ENCODE data around the gene KIAA1549.
"Not testable (repeated sequence)": the region's sequence is repeated elsewhere in the genome, so short reads cannot be mapped to it uniquely, and the experiment has no call there.

KIAA1549 gene

DNA sequence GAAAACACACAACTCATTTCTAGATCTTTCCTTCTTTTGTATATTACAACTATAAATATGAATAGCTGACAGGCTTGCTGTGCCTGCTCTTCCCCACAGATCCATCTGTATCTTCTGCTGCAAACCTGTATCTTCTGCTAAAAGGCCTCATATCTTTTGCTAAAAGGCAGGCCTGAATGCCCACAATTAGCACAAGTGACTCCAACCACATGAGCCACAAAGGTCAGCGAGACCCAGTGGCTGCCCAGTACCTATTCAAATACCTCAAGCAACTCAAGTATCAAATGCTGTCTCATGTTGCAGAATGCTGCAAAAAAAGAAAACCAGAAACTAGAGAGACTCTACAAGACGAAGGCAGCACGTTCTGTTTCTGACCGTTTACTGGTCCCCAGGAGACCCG, 128.7 kb downstream of the KIAA1549 start:
- no peak for DNase-seq (ENCODE audit: low spot score)

DNA sequence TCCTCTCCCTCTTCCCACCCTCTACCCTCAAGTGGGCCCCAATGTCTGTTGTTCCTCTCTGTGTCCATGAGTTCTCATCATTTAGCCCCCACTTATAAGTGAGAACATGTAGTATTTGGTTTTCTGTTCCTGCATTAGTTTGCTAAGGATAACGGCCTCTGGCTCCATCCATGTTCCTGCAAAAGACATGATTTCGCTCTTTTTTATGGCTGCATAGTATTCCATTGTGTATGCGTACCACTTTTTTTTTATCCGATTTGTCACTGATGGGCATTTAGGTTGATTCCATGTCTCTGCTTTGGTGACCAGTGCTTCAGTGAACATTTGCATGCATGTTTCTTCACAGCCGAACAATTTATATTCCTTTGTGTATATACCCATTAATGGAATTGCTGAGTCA, 131.5 kb downstream of the KIAA1549 start:
- no peak for DNase-seq (ENCODE audit: low spot score)

DNA sequence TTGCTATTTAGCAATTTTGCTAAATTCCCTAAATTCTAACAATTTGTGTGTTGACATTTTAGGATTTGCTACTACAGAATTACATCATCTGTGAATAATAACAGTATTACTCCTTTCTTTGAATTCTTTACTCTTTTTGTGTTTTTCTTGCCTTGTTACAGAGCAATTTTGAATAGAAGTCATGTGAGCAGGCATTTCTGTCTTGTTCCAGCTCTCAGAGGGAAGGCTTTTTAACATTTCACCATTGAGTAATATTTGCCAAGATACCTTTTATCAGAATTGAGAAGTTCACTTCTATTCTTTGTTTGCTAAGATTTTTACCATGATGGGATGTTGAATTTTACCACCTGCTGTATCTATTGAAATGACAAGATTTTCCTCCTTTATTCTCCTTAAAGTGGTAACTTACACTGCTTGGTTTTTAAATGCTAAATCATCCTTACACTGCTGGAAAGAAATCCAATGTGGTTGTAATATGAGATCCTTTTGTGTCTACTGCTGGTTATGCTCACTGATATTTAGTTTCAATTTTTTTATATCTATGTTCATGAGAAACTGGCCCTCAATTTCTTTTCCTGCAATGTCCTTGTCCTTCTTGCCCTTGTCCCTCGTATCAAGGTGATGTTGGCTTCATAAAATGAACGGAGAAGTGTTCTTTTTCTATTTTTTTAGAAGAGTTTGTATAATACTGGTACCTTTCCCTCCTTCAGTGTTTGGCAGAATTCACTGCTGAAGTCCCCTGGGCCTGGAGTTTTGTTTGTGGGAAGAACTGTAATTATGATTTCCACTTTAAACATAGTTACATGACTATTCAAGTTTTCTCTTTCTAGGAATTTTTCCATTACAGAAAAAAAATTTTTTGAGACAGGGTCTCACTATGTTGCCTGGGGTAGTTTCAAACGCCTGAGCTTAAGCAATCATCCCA, 132.9 kb downstream of the KIAA1549 start:
- DNase-seq (ENCODE audit: low spot score) = no peak

DNA sequence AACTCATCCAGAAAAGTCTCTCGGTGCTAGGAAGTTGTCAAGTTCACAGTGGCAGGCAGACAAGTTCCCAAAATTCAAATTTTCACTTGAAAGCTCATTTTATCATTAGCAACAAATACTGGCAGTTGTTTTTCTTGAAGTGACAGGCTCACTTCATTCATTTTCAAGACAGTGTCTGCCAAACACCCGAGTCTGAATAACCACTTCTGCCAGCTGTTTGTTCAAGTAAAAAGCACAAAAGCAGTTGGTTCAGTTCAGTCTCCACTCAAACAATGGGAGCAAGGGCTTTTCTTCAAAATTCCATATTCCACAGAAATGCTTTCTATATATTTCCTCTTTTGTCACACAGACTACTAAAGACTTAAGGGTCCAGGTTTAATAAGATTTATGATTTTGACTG, 135.5 kb downstream of the KIAA1549 start:
- no peak for DNase-seq (ENCODE audit: low spot score)

DNA sequence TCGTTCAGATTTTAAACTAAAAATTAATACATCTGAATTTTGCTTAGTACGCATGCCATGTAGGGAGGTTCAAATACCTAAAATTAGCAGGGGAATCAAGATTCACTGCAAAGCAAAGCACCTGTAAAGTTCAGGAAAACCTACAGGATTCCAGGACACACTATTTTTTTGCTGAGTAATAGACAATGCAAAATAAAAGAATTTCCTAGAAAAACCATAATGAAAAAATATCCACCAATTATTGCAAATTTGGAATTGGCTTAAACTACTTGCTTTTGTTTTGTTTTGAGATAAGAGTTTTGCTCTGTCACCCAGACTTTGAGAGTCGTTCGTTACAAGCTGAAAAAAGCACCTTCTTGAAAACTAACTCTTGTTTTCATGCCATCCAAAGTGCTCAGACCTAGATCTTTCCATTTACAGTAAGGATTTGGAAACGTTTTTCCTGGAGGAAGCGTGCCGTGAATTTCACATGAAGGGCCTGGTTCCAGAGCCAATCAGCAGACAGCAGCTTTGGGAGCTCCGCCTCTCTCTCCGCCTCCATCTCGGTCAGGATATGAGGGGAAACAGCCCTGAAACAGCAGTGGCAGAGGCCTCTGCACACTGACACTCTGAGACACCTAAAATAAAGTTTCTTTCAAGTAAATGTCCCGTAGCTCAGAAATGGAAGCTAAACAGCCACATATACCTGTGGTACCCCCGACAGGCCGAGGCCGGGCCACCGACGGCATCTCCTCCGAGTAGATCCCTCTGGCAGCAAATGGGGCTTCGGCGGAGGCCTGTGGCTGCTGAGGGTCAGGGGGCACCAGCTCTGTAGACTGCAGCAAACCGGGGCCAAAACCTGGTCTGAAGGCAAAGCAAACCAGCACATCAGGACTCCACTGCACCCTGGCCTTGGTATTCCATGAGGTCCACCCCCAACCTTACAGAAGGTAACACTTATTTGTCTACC, 137.3 kb downstream of the KIAA1549 start:
- no peak for DNase-seq (ENCODE audit: low spot score)

DNA sequence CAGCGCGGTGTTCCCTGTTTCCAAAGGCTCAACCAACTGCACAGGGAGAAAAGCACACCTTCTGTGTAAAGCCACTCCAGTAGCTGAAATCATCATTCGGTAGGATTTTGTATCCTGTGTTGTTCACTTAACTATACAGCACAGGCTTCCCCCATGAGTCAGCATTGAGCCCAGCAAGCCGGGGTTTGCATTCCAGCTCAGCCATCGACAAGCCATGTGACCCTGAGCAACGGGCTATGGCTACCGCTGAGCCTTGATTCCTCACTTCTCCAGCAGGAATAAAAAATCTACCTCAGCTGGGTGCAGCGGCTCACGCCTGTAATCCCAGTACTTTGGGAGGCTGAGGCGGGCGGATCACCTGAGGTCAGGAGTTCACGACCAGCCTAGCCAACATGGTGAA, 139.1 kb downstream of the KIAA1549 start:
- no peak for DNase-seq (ENCODE audit: low spot score)

DNA sequence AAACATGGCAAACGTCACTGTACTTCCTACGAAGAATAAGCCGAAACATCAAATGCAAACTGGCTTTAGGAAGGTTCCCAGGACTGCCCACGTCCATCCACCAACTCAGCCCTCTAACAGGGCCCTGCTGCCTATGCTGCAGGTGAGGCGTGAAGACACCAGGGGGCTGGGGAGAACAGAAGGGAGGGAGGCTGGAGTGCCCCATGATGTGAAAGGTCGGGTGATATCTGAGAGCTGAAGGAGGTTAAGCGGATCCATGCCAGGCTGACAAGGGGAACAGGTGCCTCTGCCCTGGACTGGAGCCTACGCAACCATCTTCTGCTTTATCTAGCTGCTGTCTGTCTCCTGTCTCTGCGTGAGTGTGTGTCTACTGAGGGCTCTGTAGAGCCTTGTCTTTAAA, 143.0 kb downstream of the KIAA1549 start:
- DNase-seq (ENCODE audit: low spot score) = no peak

DNA sequence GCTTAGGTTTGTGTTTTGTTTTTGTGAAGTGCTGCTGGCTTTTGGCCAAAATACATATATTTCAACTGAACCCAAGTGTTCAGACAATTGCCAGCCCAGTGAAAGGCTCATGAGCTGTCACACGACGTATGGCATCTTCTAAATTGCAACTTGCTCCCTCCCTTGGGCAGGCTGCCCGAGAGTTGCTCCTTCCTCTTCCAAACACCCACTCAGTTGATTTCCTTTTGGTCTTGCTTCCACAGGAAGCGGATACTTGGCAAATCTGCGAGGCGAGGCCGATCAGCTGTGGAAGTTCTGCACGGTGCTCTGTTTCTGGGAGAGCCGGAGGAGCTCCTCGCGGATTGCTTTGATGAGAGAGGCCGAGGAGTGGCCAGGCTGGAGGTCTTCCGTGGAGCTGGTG, 143.6 kb downstream of the KIAA1549 start:
- DNase-seq (ENCODE audit: low spot score) = no peak

DNA sequence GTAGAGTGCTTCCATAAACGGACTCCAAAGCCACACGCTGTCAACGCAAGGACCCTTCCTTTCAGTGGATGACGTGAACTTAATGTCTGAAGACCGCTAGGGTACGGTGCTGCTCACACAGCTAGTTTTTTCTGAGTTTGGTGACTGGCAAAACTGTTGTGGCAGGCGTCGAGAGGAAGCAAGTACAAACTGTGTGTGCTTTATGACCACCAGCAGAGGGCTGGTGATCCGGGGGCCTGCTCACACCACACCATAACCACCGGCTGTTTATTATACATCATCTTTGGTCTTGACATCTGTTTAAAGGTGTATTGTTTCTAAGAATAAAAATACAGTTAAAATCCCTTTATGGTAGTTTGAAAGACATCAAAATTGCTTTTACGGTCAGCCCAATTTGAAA, 146.1 kb downstream of the KIAA1549 start:
- DNase-seq (ENCODE audit: low spot score) = no peak

DNA sequence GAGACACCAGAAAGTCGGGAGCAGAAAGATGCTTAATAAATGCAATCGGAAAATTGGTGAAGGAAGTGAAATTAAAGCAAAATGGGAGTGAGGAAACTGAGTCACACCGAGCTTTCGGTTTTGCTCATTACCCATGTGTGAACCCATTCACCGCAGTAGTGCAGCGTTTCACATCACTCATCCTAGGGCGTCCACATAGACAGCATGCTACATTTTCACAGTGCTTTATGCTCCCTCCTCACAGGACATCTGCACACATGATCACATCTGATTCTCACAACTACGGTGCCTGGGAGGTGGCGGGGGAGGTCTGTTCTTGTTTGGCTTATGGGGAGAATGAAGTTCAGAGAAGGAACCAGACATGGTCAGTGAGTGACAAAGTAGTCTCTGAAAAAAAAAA, 146.6 kb downstream of the KIAA1549 start:
- no peak for DNase-seq (ENCODE audit: low spot score)

DNA sequence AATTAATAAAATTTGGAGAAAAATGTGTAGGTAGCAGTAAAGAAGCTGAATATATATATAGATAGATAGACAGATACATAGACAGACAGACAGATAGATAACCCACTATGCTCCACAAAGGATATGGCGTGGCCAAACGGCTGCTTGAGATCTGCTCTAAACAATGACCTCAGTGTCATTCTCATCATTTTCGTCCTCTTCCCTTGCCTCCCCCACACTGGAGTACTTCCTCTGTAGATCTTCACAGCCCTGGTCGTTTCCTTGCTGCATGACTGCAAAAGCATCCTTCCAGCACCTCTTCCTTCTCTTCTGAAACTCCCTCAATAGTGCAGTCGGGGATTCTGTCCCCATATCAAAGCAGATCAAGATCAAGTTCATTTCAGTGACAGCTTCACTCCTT, 147.6 kb downstream of the KIAA1549 start:
- DNase-seq (ENCODE audit: low spot score) = no peak

DNA sequence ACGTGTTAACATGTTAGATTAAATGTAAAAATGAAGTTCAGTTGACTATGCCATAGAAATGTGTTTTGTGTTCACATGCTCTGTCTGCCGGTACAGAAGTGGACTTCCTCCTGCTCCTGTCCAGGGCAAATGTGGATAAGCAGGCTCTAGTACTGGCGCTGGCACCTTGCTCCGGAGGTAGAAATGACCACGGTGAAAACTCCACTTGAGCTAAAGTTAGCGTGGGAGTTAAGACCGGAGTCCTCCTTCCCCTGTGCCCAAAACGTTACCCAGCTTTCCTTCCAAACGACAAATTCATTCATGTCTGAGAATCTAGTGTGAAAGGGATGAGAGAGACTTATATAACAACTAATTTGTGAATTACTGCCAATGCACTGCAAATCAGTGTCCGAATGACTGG, 148.2 kb downstream of the KIAA1549 start:
- no peak for DNase-seq (ENCODE audit: low spot score)

DNA sequence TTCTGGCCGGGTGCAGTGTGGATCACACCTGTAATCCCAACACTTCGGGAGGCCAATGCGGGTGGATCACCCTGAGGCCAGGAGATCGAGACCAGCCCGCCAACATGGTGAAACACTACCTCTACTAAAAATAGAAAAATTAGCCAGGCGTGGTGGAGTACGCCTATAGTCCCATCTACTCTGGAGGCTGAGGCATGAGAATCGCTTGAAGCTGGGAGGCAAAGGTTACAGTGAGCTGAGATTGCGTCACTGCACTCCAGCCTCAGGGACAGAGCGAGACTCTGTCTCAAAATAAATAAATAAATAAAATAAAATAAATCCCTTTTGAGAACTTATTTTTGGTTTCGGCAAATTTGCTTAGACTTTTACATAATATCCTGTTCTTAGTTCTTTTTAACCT, 151.9 kb downstream of the KIAA1549 start:
- no peak for DNase-seq (ENCODE audit: low spot score)

DNA sequence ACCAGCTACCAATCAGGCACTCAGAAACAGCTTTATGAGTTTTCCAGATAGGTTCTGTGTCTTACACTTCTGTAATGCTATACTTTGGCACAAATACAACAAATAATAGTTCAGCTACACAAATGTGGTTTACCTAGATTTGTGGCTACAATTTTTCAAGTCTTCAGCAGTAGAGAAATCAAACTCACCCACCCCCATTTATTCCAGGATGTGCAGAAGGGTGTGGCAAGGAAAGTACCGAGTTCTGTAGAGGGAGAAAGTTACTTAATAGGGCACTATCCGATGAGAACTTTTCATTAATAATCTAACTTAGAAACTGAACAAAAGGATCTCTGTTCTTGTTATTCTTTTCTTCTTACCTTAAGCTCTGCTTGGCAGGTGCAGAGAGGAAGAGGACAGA, 152.9 kb downstream of the KIAA1549 start:
- DNase-seq (ENCODE audit: low spot score) = no peak

DNA sequence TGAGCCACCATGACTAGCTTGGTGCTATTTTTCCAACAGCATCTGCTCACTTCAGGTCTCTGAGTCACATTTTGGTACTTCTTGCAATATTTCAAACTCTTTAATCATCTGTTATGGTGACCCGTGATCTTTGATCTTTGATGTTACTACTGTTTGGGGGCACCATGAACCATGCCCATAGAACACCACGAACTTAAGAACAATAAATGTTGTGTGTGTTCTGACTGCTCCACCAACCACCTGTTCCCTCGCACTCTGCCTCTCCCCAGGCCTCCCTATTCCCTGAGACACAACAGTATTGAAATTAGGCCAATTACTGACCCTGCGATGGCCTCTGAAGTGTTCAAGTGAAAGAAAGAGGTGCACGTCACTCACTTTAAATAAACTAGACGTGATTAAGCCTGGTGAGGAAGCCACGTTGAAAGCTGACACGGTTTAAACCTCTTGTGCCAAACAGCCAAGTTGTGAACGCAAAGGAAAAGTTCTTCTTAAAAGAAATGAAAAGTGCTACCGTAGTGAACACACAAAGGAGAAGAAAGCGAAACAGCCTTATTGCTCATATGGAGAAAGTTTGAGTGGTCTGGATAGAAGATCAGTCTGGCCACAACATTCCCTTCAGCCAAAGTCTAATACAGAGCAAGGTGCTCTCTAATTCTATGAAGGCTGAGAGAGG, 156.0 kb downstream of the KIAA1549 start:
- no peak for DNase-seq (ENCODE audit: low spot score)

DNA sequence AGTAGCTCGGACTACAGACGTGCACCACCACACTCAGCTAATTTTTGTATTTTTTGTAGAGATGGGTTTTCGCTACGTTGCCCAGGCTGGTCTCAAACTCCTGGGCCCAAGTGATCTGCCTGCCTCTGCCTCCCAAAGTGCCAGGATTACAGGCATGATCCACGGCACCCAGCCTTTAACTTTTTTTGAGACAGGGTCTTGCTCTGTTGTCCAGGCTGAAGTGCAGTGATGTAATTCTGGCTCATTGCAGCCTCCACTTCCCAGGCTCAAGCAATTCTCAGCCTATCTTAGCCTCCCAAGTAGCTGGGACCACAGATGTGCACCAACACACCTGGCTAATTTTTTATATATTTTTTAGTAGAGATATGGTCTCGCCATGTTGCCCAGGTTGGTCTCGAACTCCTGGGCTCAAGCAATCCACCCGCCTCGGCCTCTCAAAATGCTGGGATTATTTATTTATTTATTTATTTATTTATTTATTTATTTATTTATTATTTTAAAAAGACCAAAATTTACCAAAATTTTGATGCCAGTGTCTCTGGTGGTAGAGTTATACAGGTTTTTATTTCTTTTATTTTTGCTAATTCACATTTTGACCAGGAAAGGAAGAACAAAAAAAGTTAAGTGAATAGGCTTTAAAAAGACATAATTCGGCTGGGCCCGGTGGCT, 158.2 kb downstream of the KIAA1549 start:
- DNase-seq (ENCODE audit: low spot score) = no peak

DNA sequence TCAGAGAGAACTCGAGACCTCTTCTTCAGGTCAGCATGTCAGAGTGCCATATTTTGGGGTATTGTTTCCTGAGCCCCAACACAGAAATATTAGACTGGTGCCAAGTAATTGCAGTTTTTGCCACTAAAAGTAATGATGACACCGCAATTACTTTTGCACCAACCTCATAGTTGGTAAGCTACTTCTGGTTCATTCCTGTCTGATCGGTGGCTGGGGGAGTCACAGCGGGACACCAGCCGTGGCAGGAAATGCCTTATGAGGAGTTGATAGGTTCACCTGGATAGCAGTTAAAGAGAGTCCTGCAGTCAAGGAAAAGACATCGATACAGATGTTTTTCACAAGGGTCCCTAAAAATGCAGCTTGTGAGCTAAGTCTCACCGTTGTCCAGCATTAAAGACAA, 159.3 kb downstream of the KIAA1549 start:
- DNase-seq (ENCODE audit: low spot score) = no peak

DNA sequence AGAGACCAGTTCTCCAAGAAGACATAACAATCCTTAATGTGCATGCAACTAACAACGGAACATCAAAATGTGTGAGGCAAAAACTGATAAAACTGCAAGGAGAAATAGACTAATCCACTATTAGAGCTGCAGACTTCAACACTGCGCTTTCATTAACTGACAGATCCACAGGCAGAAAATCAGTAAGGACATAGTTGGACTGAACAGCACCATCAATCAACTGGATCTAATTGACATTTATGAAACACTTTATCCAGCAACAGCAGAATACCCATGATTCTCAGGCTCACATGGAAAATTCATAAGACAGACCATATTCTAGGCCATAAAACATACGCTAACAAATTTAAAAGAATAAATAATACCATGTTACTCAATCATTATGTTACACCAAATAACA, 161.6 kb downstream of the KIAA1549 start:
- no peak for DNase-seq (ENCODE audit: low spot score)

DNA sequence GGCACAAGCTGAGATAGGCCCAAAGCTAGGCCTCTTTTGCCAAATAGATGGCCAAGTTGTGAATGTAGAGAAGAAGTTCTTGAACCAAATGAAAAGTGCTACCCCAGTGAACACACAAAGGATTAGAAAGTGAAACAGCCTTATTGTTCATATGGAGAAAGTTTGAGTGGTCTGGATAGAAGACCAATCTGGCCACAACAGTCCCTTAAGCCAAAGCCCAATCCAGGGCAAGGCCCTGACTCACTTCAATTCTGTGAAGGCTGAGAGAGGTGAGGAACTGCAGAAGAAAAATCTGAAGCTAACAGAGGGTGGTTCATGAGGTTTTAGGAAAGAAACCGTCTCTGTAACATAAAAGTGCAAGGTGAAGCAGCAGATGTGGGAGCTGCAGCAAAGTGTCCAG, 164.5 kb downstream of the KIAA1549 start:
- DNase-seq (ENCODE audit: low spot score) = no peak

DNA sequence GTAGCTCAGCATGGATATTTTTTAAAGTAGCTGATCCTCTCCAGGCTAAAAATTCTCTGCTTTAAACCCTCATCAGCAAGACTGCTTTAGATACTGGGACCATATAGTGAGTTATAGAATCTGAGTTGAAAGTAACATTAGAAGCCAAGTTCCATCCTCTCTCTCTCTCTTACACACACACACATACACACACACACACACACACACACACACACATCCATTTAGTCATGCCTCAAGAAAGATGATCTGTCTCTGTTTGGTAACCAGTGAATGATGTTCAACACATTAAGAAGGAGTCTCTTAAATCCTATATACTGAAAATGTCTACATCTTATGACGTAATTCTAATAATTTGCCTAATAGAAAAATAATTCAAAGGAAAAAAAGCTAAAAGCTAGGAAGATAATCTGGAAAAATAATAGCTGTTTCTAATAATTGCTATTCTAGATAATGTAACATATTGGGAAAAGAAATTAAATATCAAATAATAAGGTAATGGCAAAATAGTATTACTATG, 166.3 kb downstream of the KIAA1549 start:
- DNase-seq (ENCODE audit: low spot score) = no peak

DNA sequence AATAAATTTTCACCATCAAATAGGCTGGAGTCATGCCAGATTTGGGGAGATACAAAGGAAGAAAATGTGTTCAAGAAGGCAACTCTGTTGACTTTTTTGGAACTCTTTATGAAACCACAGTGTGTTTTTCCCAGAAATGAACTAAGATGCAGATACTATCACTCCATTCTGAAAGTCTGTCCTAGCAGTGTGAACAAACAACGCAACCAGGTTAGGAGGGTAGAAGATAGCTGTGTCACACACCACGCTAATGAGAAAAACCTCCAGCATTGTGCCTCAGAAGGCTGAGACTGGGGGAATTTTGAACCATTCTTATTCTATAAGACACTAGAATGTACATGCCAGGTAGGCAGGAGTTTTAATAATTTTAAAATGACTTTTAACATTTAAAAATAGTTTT, 167.2 kb downstream of the KIAA1549 start:
- no peak for DNase-seq (ENCODE audit: low spot score)

DNA sequence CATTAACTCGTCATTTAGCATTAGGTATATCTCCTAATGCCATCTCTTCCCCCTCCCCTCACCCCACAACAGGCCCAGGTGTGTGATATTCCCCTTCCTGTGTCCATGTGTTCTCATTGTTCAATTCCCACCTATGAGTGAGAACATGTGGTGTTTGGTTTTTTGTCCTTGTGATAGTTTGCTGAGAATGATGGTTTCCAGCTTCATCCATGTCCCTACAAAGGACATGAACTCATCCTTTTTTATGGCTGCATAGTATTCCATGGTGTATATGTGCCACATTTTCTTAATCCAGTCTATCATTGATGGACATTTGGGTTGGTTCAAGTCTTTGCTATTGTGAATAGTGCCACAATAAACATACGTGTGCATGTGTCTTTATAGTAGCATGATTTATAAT, 169.9 kb downstream of the KIAA1549 start:
- DNase-seq (ENCODE audit: low spot score) = not testable (repeated sequence)

Measured in AG20443 (cell line).